A673 (cell line): ENCODE measurements around the gene TXNRD2. TPM values are rescaled to one million over a fixed set of nuclear protein-coding genes. Genes with fewer than 3 reads are reported as not detected.

Experiments
- BruUV-seq: library from RNA; stranded (reverse); fragments of 400-500 nt; replicated peaks from 2 replicates; lab custom pipeline; 2021; lab: Mats Ljungman, UMichigan
- CTCF ChIA-PET: fragments of 300-600 bp; sonication (Branson Sonifier 250); formaldehyde crosslinking; loops from one replicate; lab custom pipeline; 2022; ENCODE audit warnings: antibody characterized with exemption; lab: Charles Lee
- POLR2A ChIA-PET: fragments of 300-600 bp; sonication (Branson Sonifier 250); formaldehyde crosslinking; loops from one replicate; lab custom pipeline; 2022; ENCODE audit warnings: antibody characterized with exemption; ENCODE audit not compliant: low non-redundant PET; lab: Charles Lee
- DNase-seq: peaks from one replicate; pipeline ENCODE4 v3.0.0-alpha.2; 2015; ENCODE audit warnings: low spot score
- H3K27ac ChIP-seq: fragments of 200-600 bp; sonication (generic); 2 replicates; pipeline ENCODE4 v1.5.1; 2016; ENCODE audit warnings: mixed run types, low read depth, mild to moderate bottlenecking, mixed read lengths, antibody characterized with exemption, low read length; ENCODE audit not compliant: poor library complexity, severe bottlenecking
- H3K27me3 ChIP-seq: fragments of 200-600 bp; sonication (generic); replicated peaks from 2 replicates; pipeline ENCODE4 v1.6.1; 2017; ENCODE audit warnings: mixed run types, low read depth, mild to moderate bottlenecking, mixed read lengths, antibody characterized with exemption, low read length; ENCODE audit not compliant: insufficient read depth, poor library complexity
- H3K36me3 ChIP-seq: fragments of 200-600 bp; sonication (generic); 2 replicates; pipeline ENCODE4 v1.6.1; 2016; ENCODE audit warnings: mixed run types, mild to moderate bottlenecking, mixed read lengths, antibody characterized with exemption, low read length; ENCODE audit not compliant: insufficient read depth, poor library complexity, severe bottlenecking
- H3K4me1 ChIP-seq: fragments of 200-600 bp; sonication (generic); 2 replicates; pipeline ENCODE4 v1.6.1; 2017; ENCODE audit warnings: mixed run types, mild to moderate bottlenecking, mixed read lengths, antibody characterized with exemption, low read length; ENCODE audit not compliant: insufficient read depth, poor library complexity, severe bottlenecking
- H3K4me3 ChIP-seq: fragments of 200-600 bp; sonication (generic); 2 replicates; pipeline ENCODE4 v1.5.1; 2016; ENCODE audit warnings: low read depth, mixed run types, mild to moderate bottlenecking, mixed read lengths, low read length; ENCODE audit not compliant: poor library complexity, severe bottlenecking
- H3K9me3 ChIP-seq: fragments of 200-600 bp; sonication (generic); 2 replicates; pipeline ENCODE4 v1.6.1; 2016; ENCODE audit warnings: mixed run types, low read depth, mild to moderate bottlenecking, mixed read lengths, antibody characterized with exemption, low read length; ENCODE audit not compliant: poor library complexity, severe bottlenecking
- CTCF ChIP-seq: fragments of 300-800, 200-600 bp; sonication (generic); conservative IDR thresholded peaks from 2 replicates; pipeline ENCODE4 v1.5.1; 2017; ENCODE audit warnings: low read depth, mild to moderate bottlenecking, antibody characterized with exemption, low read length, moderate library complexity, mixed read lengths
- EZH2 ChIP-seq: fragments of 200-600 bp; sonication (generic); IDR thresholded peaks from 2 replicates; pipeline ENCODE4 v1.6.1; 2017; ENCODE audit warnings: borderline replicate concordance, low read depth, mild to moderate bottlenecking, mixed read lengths, antibody characterized with exemption, low read length; ENCODE audit not compliant: poor library complexity, severe bottlenecking
- intact Hi-C: fragments of 100-400 bp; cut with micrococcal nuclease; formaldehyde crosslinking; loops from one replicate; pipeline ENCODE4 v1.10.0; 2022; ENCODE audit not compliant: unreplicated experiment
- total RNA-seq: library from RNA; stranded (reverse); gene quantifications from 2 replicates; pipeline ENCODE4 v1.2.3, GENCODE V29; 2021

TXNRD2 gene
- total RNA-seq, 1 experiment from 2014 or later, result 32.6 TPM

- peaks cover 32% of the 10 kb centered on the region for H3K4me1 ChIP-seq
- intact Hi-C loops, result loop anchor here (2.0 kb wide), 1 partner anchor 51 kb away; no protein-coding TSS in a partner anchor
- H3K9me3 ChIP-seq, result no peaks in the 10 kb centered on the region
- BruUV-seq, result no TSS peak
- ChIA-PET POLR2A (no interaction called here), CTCF (no interaction called here)
- no peak for TF ChIP-seq CTCF
- no peak for TF ChIP-seq EZH2
- DNase-seq, result no peak
- peaks cover 7% of the 10 kb centered on the region for H3K36me3 ChIP-seq
- no peak overlapping the region for H3K4me3 ChIP-seq
- H3K27me3 ChIP-seq, result no peaks in the 10 kb centered on the region
- H3K27ac ChIP-seq, result no peak overlapping the region
Observed at GRCh38 chr22:19961868-19962245, 20.2 kb upstream of the TXNRD2 start.

- no peak for DNase-seq
- H3K36me3 ChIP-seq, result peaks cover 4% of the 10 kb centered on the region
- peaks cover 31% of the 10 kb centered on the region for H3K4me1 ChIP-seq
- no peaks in the 10 kb centered on the region for H3K27me3 ChIP-seq
- BruUV-seq, result no TSS peak
- intact Hi-C loops, result no loop called here
- POLR2A ChIA-PET, result no interaction called here
- no peak overlapping the region for H3K4me3 ChIP-seq
- H3K27ac ChIP-seq, result no peak overlapping the region
- CTCF ChIA-PET, result no interaction called here
- TF ChIP-seq EZH2, result no peak
- no peak for TF ChIP-seq CTCF
- H3K9me3 ChIP-seq, result no peaks in the 10 kb centered on the region
Observed at GRCh38 chr22:19961201-19961580, 19.6 kb upstream of the TXNRD2 start.

- no TSS peak for BruUV-seq
- H3K27me3 ChIP-seq, result no peaks in the 10 kb centered on the region
- peaks cover 26% of the 10 kb centered on the region for H3K4me1 ChIP-seq
- H3K9me3 ChIP-seq, result no peaks in the 10 kb centered on the region
- no peak for DNase-seq
- POLR2A ChIA-PET, result no interaction called here
- H3K36me3 ChIP-seq, result peaks cover 4% of the 10 kb centered on the region
- CTCF ChIA-PET, result interaction anchor here (0.7 kb wide), 1 partner anchor 53 kb away, joined by 3 read pairs; no protein-coding TSS in a partner anchor
- no peak overlapping the region for H3K27ac ChIP-seq
- no peak for TF ChIP-seq CTCF
- no peak overlapping the region for H3K4me3 ChIP-seq
- intact Hi-C loops, result no loop called here
Observed at GRCh38 chr22:19960491-19961200, 19.0 kb upstream of the TXNRD2 start.
